ENCODE results near the gene ZNF674. TPM values are rescaled to one million over a fixed set of nuclear protein-coding genes. Genes with fewer than 3 reads are reported as not detected.

ZNF674 gene
- total and polyA plus RNA-seq, 2 of the 4 experiments (the other 2 are of a cell fraction) = 2.2 to 13.4 TPM

DNA sequence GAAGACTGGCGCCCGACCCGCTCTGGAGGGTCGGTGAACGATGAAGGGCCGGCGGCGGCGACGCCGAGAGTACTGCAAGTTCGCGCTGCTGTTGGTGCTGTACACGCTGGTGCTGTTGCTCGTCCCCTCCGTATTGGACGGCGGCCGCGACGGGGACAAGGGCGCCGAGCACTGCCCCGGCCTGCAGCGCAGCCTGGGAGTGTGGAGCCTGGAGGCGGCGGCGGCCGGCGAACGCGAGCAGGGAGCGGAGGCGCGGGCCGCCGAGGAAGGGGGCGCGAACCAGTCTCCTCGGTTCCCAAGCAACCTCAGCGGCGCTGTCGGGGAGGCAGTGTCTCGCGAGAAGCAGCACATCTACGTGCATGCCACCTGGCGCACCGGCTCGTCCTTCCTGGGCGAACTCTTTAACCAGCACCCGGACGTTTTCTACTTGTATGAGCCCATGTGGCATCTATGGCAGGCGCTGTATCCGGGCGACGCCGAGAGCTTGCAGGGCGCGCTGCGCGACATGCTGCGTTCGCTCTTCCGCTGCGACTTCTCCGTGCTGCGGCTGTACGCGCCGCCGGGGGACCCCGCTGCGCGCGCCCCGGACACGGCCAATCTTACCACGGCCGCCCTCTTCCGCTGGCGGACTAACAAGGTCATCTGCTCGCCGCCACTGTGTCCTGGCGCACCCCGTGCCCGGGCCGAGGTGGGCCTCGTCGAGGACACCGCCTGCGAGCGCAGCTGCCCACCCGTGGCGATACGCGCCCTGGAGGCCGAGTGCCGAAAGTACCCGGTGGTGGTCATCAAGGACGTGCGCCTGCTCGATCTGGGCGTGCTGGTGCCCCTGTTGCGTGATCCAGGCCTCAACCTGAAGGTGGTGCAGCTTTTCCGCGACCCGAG lies 28.9 kb upstream of the ZNF674 start (continued):
- TF ChIP-seq USF2 (IDR thresholded peaks at IDR 0.05; ENCODE audit: low read depth, low read length) (no peak), NFE2L2 (IDR thresholded peaks at IDR 0.05; ENCODE audit: low read depth, low read length) (no peak)

All from IMR-90 (cell line).